Astrocyte (in vitro differentiated cells and primary cell): ENCODE data around the gene ZNF784.

Experiments used
- EZH2 ChIP-seq: IDR thresholded peaks from 2 replicates; pipeline ENCODE4 v1.6.1; 2012; ENCODE audit warnings: mild to moderate bottlenecking, low read length, inconsistent platforms; ENCODE audit not compliant: insufficient read depth
- TF ChIP-seq, protein P1 (sequence below): IDR thresholded peaks from 2 replicates; pipeline ENCODE4 v1.5.1; 2011; ENCODE audit warnings: low read depth, mild to moderate bottlenecking, inconsistent platforms, low read length, moderate library complexity; ENCODE audit not compliant: insufficient read depth

DNA sequence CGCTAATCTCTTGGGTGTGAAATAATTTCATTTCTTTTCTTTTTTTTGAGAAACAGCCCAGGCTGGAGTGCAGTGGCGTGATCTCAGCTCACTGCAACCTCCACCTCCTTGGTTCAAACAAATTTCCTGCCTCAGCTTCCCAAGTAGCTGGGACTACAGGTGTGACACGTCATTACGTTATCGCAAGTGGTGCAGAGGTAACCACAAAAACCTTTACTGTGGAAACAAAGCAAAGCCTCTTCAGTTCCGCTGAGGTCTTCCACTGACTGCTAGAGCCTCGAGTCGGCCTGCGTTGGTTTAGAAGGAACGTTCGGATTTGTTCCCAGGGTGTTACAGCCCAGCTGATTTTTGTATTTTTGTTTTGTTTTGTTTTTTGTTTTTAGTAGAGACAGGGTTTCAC is 2.0 kb upstream of the ZNF784 start:
- TF ChIP-seq, protein P1, sequence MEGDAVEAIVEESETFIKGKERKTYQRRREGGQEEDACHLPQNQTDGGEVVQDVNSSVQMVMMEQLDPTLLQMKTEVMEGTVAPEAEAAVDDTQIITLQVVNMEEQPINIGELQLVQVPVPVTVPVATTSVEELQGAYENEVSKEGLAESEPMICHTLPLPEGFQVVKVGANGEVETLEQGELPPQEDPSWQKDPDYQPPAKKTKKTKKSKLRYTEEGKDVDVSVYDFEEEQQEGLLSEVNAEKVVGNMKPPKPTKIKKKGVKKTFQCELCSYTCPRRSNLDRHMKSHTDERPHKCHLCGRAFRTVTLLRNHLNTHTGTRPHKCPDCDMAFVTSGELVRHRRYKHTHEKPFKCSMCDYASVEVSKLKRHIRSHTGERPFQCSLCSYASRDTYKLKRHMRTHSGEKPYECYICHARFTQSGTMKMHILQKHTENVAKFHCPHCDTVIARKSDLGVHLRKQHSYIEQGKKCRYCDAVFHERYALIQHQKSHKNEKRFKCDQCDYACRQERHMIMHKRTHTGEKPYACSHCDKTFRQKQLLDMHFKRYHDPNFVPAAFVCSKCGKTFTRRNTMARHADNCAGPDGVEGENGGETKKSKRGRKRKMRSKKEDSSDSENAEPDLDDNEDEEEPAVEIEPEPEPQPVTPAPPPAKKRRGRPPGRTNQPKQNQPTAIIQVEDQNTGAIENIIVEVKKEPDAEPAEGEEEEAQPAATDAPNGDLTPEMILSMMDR, result no peak
- no peak for TF ChIP-seq EZH2
